Mesodermal cell (in vitro differentiated cells): Measurements from ENCODE around the gene ITIH5.

Experiments used
- H3K27ac ChIP-seq: 2 replicates; pipeline ENCODE4 v1.7.0; 2013; ENCODE audit warnings: mild to moderate bottlenecking, low read depth, low read length, moderate library complexity; ENCODE audit not compliant: severe bottlenecking
- H3K36me3 ChIP-seq: 2 replicates; pipeline ENCODE4 v1.7.1; 2013; ENCODE audit warnings: mild to moderate bottlenecking, low read length, moderate library complexity; ENCODE audit not compliant: control insufficient read depth, insufficient read depth
- H3K4me1 ChIP-seq: one replicate; pipeline ENCODE4 v1.7.1; 2013; ENCODE audit warnings: mild to moderate bottlenecking, low read length; ENCODE audit not compliant: insufficient read depth, control insufficient read depth, poor library complexity, severe bottlenecking
- H3K4me3 ChIP-seq: 2 replicates; pipeline ENCODE4 v1.7.0; 2013; ENCODE audit warnings: low read length, control low read depth, mild to moderate bottlenecking; ENCODE audit not compliant: insufficient read depth, poor library complexity, severe bottlenecking; ENCODE audit errors: extremely low read depth
- H3K9me3 ChIP-seq: 2 replicates; pipeline ENCODE4 v1.7.1; 2013; ENCODE audit warnings: mild to moderate bottlenecking, low read length, moderate library complexity; ENCODE audit not compliant: control insufficient read depth
- WGBS, 2 experiments: methylation state at CpG; one replicate each; pipeline ENCODE4 v1.1.5; 2013; ENCODE audit warnings: missing lambda C conversion rate in 2 of 2; ENCODE audit not compliant: insufficient coverage in 2 of 2; 5-methylcytosine and 5-hydroxymethylcytosine counted together

The ITIH5 gene

DNA sequence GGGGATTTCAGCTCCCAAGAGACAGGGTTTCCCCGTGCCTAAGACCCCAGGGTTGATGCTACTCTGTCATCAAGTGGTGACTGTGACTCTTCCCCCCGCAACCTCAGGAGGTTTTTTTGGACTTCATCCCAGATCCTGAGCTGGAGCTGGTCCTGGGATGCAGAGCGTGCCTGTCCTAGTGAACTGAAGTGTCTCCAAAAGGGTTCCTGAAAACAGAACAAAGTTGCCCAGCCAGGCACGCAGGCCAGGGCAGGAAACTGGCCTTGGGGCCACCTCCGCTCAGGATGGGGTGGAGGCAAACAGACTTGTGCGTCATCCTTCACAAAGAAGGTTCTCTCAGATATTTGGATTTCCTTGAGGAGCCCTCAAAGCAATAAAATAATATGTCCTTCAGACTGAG, 118.9 kb downstream of the ITIH5 start:
- no peaks in the 10 kb centered on the region for H3K36me3 ChIP-seq
- H3K9me3 ChIP-seq, result no peaks in the 10 kb centered on the region
- H3K4me1 ChIP-seq, result no peaks in the 10 kb centered on the region
- WGBS, 2 experiments, result 89 to 91% methylated on average over 6 of the region's 6 CpGs
- H3K4me3 ChIP-seq, result no peak overlapping the region
- H3K27ac ChIP-seq, result no peak overlapping the region

DNA sequence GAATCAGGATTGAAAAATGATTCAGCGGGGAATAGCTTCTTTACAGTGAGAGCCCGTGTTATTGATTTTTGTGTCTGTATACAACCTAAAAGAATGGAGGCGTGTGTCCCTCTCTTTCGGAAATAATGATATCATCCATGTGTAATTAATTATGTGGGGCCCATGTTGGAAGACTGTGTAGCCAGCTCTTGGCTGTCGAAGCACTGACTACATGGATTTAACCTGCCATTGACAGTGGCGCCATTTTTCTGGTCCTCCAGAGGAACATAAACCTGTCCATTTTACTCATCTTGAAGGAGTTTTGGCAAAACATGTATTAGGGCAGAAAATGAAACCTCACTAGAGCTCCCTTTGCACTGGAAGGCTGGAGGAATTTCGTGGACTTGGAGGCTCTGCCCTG, 119.6 kb downstream of the ITIH5 start:
- H3K4me3 ChIP-seq, result no peak overlapping the region
- no peak overlapping the region for H3K27ac ChIP-seq
- WGBS, 2 experiments, result 88 to 89% methylated on average over 3 to 7 of the region's 7 CpGs
- H3K36me3 ChIP-seq, result no peaks in the 10 kb centered on the region
- H3K9me3 ChIP-seq, result no peaks in the 10 kb centered on the region
- H3K4me1 ChIP-seq, result no peaks in the 10 kb centered on the region

DNA sequence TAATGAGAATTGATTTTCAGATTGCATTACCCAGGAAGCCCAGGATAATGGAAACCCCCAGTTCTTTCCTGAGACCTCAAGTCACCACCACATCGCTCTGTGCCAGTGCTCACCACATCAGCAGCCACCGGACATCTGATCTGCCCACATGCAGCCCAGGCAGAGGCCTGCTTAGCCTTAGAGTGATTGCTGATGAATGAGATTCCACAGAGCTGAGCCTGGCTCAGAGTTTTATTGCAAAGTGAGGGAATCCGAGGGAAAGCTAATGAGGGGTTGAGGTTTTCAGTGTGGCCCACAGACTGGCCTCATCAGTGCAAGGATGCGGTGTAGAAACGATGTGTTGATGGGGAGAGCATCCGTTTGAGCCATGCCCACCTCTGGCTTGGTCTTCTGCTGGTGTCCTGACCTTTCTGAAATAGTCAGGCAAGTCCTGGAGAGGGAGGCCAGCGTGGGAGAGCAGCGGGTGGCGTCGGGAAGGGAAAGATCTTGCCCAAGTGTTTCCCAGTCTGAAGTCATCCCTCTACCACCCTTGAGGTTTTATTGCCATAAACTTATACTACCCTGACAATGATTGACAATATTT, 120.3 kb downstream of the ITIH5 start:
- 88 to 98% methylated on average over 6 to 8 of the region's 10 CpGs for WGBS, 2 experiments
- H3K27ac ChIP-seq, result no peak overlapping the region
- H3K4me3 ChIP-seq, result no peak overlapping the region
- H3K36me3 ChIP-seq, result no peaks in the 10 kb centered on the region
- H3K9me3 ChIP-seq, result no peaks in the 10 kb centered on the region
- H3K4me1 ChIP-seq, result peaks cover 7% of the 10 kb centered on the region

DNA sequence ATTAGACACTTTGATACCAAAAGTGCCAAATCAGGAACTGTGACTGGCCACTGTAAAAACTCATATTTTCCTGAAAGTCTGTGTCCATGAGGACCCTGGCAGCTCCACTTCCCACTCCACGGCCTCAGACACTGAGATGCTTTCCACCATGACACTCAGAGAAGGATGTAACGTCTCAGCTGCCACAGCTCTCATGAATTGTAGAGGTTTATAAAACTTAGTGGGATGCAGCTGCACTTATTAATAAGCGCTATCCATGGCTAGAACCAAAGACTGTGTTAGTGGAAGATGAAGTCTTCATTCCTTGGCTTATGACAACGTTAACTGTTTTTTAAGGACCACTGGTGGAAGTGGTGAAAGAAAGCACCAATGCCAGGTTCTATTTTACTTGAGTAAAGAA, 121.0 kb downstream of the ITIH5 start:
- 96 to 100% methylated on average over 3 of the region's 4 CpGs for WGBS, 2 experiments
- no peaks in the 10 kb centered on the region for H3K9me3 ChIP-seq
- H3K36me3 ChIP-seq, result no peaks in the 10 kb centered on the region
- no peak overlapping the region for H3K27ac ChIP-seq
- H3K4me1 ChIP-seq, result peaks cover 10% of the 10 kb centered on the region
- no peak overlapping the region for H3K4me3 ChIP-seq

DNA sequence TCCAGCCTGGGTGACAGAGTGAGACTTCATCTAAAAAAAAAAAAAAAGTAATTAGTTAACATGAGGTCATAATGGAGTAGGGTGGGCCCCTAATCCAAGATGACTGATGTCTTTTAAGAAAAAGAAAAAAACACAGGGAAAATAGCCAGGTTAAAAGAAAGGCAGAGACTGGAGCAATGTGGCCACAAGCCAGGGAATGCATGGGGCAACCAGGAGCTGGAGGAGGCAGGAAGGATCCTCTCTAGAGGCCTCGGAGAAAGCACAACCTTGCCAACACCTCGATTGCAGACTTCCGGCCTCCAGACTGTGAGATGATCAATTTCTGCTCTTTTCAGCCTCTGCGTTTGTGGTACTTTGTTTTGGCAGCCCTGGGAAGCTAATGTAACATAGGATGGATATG, 121.5 kb downstream of the ITIH5 start:
- H3K4me1 ChIP-seq, result peaks cover 10% of the 10 kb centered on the region

DNA sequence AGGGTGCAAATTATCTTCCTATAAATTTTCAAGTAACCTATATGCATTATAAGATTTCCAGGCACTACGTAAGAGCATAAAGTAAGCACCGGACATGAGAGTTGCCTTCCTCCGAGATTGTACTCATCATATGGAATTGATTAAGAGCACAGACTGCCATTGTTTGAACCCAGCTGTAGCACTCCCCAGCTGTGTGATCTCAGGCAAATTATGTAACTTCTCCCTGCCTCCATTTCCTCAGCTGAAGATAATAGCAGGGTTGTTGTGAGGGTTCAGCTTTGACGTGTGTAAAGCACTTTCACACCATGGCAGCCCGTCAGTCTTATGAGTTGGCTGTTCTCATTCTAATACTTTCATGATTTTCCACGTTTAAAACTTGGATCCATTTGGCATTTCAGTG, 122.6 kb downstream of the ITIH5 start:
- Histone ChIP-seq H3K27ac (no peak overlapping the region), H3K36me3 (no peaks in the 10 kb centered on the region), H3K4me1 (peaks cover 10% of the 10 kb centered on the region), H3K4me3 (no peak overlapping the region), H3K9me3 (no peaks in the 10 kb centered on the region)
- 82 to 100% methylated on average over 3 to 4 of the region's 6 CpGs for WGBS, 2 experiments

More for the DNA sequence above, 121.5 kb downstream of the ITIH5 start:
- Histone ChIP-seq H3K4me3 (no peak overlapping the region), H3K36me3 (no peaks in the 10 kb centered on the region), H3K27ac (no peak overlapping the region), H3K9me3 (no peaks in the 10 kb centered on the region)
- WGBS, 2 experiments, result 92 to 100% methylated on average over 3 to 4 of the region's 4 CpGs

DNA sequence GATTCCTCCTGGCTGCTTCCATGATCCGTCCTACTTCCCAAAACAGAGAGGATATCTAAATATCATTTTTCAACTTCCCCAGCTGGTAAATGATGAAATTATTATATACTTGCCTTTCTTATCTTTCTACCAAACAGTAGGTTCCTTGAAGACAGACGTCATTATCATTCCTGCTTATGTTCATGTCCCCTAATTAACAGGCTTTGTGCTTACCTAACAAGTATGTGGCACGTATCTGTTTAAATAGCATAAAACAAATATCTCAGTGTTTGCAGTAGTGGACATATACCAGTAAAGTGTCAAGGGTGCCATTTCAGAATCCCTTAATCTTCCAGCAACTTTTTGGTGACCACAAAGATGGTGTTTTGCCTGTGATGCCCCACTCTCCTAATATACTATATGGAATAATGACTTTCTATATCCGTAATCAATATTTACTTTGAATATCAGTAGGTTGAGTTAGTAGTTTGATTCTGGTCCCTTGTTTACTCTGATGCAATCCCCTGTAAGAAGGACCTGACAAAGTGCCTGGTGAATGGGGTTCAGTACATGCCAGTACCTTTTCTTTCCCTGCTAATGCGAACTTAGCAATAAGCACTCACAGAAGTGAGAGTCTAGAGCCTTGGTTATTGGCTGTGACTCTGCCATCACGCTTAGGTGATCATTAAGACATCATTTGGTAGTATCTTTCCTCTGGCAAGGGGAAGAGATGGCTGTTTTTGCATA, 124.4 kb downstream of the ITIH5 start:
- Histone ChIP-seq H3K27ac (peak overlapping the region; percentile 89), H3K36me3 (no peaks in the 10 kb centered on the region), H3K4me1 (peaks cover 10% of the 10 kb centered on the region), H3K4me3 (no peak overlapping the region), H3K9me3 (no peaks in the 10 kb centered on the region)
- 93% methylated on average over 3 of the region's 6 CpGs; no CpG with 5 or more reads in 1 of the 2 experiments for WGBS, 2 experiments

DNA sequence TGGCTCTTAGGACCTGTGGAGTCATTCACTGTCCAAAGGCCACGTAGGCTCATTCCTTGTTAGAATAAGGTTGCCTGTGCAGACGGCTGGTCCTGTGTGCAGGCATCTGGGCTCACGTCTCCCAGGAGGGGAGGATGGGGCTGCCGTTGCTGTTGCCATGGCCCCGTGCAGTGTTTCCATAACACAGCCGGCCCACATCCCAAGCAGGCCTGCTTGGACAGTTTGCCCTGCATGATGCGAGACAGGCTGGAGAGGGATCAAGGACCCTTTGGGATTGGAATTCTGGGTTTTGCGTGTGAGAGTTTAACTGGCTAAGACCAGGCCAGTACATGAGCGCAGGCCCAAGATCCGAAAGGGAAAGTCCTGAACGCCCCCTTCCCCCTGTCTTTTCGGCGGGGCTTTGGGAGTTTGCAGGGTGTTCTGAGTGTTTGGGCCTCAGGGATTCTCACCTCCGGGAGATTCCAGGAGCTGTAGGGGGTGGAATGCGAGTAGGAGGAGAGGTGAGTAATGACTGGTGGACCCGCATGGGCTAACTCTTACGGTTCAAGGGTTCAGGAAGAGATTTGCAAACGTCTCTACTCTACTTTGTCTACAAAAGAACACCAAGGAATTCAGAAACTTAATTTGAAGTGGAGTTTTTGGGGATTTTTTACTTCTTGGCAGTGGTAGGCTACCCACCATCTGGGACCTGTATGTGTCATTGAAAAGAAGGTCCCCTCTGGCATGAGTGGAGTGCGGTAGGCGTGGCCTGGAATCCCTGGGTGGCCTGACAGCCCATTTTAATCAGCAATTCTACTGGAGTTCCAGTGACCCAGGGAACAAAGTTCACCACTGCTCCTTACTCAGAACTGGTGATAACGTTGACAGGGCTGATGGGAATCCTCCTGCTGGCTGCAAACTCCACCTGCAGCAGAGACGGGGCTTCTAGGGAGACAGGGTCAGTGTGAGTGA, 125.4 kb downstream of the ITIH5 start:
- Histone ChIP-seq H3K4me3 (no peak overlapping the region), H3K4me1 (peaks cover 10% of the 10 kb centered on the region), H3K36me3 (no peaks in the 10 kb centered on the region), H3K9me3 (no peaks in the 10 kb centered on the region), H3K27ac (peak overlapping the region; percentile 89)
- WGBS, 2 experiments, result 37 to 43% methylated on average over 14 to 16 of the region's 22 CpGs

DNA sequence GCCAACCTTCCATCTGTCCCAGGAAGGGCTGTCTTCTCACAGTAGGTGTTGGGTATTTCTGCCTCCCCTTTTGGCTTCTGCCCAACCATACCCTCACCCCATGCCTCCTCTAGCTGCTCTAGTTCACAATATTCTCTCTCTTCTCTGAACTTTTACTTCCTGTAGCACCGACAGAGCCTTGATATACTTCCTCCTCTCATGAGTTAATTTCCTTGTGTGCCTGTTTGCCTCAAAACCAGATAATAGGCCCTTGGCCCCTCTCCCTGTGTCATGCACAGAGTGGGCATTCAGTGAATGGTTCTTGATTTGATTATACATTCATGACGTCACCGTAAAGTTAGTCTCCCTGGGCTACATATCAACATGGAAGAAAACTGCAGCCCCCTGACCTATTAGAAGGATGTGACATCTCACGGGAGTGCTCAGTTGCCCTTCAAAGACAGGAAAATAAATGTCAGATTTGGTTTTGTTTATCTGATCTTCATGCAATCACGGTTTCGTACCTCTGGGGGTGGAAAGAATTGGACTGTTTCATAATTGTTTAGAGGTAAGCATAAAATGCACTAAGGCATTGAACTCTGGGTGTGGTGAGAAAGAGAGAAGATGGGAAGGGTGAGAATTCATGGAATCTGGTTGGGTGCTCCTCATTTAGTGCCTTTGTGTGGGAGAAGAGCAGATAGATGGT, 127.7 kb downstream of the ITIH5 start:
- Histone ChIP-seq H3K4me3 (no peak overlapping the region), H3K27ac (no peak overlapping the region), H3K9me3 (no peaks in the 10 kb centered on the region), H3K4me1 (peaks cover 10% of the 10 kb centered on the region), H3K36me3 (no peaks in the 10 kb centered on the region)
- WGBS, 2 experiments, result 98% methylated on average over 4 to 6 of the region's 6 CpGs

DNA sequence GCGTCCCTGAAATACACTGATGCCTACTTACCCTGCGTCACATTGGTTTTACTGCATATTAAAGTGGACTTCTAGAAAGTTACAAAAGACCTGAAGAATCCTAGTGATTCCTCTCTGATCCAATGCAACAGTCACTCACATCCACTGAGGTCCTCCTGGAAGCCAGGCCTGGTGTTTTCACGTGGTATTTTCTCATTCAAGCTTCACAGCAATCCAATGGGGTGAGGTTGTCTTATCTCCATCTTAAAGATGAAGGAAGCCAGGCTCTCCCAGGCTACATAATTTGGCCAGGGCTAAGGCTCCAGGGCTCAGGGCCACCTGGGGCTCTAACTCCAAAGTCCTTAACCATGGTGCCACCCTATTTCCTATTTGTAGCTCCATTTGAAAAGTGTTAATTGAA, 129.6 kb downstream of the ITIH5 start:
- H3K27ac ChIP-seq, result no peak overlapping the region
- no peaks in the 10 kb centered on the region for H3K36me3 ChIP-seq
- 72 to 90% methylated on average over 2 of the region's 3 CpGs for WGBS, 2 experiments
- no peaks in the 10 kb centered on the region for H3K9me3 ChIP-seq
- peaks cover 10% of the 10 kb centered on the region for H3K4me1 ChIP-seq
- no peak overlapping the region for H3K4me3 ChIP-seq
